ENCODE measurements around the gene NADK2. TPM values are rescaled to one million over a fixed set of nuclear protein-coding genes. Genes with fewer than 3 reads are reported as not detected.
A peak's percentile ranks its signal among the peaks of the same experiment; 100 is the strongest.
"Not testable (repeated sequence)": the region's sequence is repeated elsewhere in the genome, so short reads cannot be mapped to it uniquely, and the experiment has no call there.

The NADK2 gene
- total RNA-seq, 1 donor from 2014 or later: 24.2 TPM

DNA sequence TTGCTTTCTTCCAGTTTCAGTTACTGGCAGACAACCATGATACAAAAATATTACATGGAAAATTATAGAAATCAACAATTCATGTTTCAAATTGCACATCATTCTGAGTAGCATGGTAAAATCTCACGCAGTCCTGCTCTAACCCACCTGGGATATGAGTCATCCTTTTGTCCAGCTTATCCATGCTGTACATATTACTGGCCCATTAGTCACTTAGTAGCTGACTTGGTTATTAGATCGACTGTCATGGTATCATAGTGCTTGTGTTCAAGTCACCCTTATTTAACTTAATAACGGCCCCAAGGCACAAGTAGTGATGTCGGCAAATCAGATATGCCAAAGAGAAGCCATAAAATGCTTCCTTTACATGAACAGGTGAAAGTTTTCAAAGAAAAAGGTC is 41.2 kb downstream of the NADK2 start:
- Mint-ChIP-seq H3K27me3 (ENCODE audit: unreplicated experiment) (no peaks in the 10 kb centered on the region), H3K4me3 (ENCODE audit: unreplicated experiment) (peak overlapping the region; percentile 21), H3K4me1 (ENCODE audit: low read depth, unreplicated experiment) (peaks cover 26% of the 10 kb centered on the region), H3K27ac (ENCODE audit: unreplicated experiment) (peak overlapping the region; percentile 85), H3K36me3 (ENCODE audit: unreplicated experiment) (no peaks in the 10 kb centered on the region), H3K9me3 (ENCODE audit: unreplicated experiment) (no peaks in the 10 kb centered on the region)
- TF ChIP-seq, protein P1, sequence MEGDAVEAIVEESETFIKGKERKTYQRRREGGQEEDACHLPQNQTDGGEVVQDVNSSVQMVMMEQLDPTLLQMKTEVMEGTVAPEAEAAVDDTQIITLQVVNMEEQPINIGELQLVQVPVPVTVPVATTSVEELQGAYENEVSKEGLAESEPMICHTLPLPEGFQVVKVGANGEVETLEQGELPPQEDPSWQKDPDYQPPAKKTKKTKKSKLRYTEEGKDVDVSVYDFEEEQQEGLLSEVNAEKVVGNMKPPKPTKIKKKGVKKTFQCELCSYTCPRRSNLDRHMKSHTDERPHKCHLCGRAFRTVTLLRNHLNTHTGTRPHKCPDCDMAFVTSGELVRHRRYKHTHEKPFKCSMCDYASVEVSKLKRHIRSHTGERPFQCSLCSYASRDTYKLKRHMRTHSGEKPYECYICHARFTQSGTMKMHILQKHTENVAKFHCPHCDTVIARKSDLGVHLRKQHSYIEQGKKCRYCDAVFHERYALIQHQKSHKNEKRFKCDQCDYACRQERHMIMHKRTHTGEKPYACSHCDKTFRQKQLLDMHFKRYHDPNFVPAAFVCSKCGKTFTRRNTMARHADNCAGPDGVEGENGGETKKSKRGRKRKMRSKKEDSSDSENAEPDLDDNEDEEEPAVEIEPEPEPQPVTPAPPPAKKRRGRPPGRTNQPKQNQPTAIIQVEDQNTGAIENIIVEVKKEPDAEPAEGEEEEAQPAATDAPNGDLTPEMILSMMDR (IDR thresholded peaks at IDR 0.05; ENCODE audit: partially characterized antibody, unreplicated experiment): no peak
- DNase-seq: no peak

DNA sequence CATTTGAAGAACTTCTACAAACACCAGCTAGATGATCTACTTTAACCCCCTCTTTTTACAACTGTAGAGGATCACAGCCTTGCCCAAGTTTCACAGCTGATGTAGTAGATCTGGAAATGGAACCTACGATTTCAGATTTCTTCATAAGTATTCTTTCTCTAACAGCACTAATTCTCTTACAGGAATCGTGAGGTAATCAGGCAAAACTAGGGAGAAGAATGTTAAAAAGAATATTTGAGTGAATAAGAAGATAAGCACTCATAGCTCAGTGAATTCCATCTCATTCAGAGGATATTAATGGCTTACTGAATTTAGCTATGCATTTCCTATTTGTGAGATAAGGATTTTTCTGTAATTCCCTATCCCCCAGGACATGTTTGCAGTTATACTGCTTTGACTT is 42.1 kb downstream of the NADK2 start:
- no peaks in the 10 kb centered on the region for H3K9me3 Mint-ChIP-seq (ENCODE audit: unreplicated experiment)
- no peaks in the 10 kb centered on the region for H3K27me3 Mint-ChIP-seq (ENCODE audit: unreplicated experiment)
- peaks cover 26% of the 10 kb centered on the region for H3K4me1 Mint-ChIP-seq (ENCODE audit: low read depth, unreplicated experiment)
- no peaks in the 10 kb centered on the region for H3K36me3 Mint-ChIP-seq (ENCODE audit: unreplicated experiment)
- DNase-seq: no peak
- TF ChIP-seq, protein P1 (IDR thresholded peaks at IDR 0.05; ENCODE audit: partially characterized antibody, unreplicated experiment): no peak
- no peak overlapping the region for H3K4me3 Mint-ChIP-seq (ENCODE audit: unreplicated experiment)
- H3K27ac Mint-ChIP-seq (ENCODE audit: unreplicated experiment): peak overlapping the region; percentile 46

DNA sequence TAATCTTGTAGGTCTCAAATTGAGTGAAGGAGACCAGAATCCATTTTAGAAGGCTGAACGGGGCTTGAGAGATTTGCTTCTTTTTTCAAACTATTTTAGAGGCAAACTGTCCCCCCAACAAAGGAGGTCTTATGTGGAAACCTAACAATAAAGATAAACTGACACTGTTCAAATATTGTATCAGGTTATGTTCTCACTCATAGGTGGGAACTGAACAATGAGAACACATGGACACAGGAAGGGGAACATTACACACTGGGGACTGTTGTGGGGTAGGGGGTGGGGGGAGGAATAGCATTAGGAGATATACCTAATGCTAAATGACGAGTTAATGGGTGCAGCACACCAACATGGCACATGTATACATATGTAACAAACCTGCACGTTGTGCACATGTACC is 42.9 kb downstream of the NADK2 start:
- peak overlapping the region; percentile 84 for H3K27ac Mint-ChIP-seq (ENCODE audit: unreplicated experiment)
- H3K36me3 Mint-ChIP-seq (ENCODE audit: unreplicated experiment); H3K4me3 Mint-ChIP-seq (ENCODE audit: unreplicated experiment); H3K27me3 Mint-ChIP-seq (ENCODE audit: unreplicated experiment); DNase-seq; H3K9me3 Mint-ChIP-seq (ENCODE audit: unreplicated experiment): not testable (repeated sequence)
- peaks cover 24% of the 10 kb centered on the region for H3K4me1 Mint-ChIP-seq (ENCODE audit: low read depth, unreplicated experiment)

DNA sequence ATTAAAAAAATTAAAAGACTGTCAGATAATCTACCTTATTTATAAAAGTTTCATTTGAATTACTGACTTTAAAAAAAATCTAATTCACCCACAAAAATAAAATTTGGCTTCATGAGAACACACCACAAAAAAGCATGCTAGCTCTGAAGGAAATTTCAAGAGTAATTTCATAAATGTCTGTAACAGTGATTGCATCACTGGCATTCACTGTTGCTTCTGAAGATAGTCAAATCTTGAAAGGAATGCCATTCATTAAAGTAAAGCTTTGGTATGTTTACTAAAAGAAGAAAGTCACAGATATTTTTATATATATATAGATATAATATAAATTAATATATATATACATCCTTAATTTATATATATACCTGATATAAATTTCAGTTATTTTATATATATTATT is 43.4 kb downstream of the NADK2 start:
- Mint-ChIP-seq H3K4me3 (ENCODE audit: unreplicated experiment) (no peak overlapping the region), H3K36me3 (ENCODE audit: unreplicated experiment) (no peaks in the 10 kb centered on the region), H3K27me3 (ENCODE audit: unreplicated experiment) (no peaks in the 10 kb centered on the region), H3K9me3 (ENCODE audit: unreplicated experiment) (no peaks in the 10 kb centered on the region), H3K4me1 (ENCODE audit: low read depth, unreplicated experiment) (peaks cover 19% of the 10 kb centered on the region), H3K27ac (ENCODE audit: unreplicated experiment) (no peak overlapping the region)
- DNase-seq: no peak
- TF ChIP-seq, protein P1 (IDR thresholded peaks at IDR 0.05; ENCODE audit: partially characterized antibody, unreplicated experiment): no peak

DNA sequence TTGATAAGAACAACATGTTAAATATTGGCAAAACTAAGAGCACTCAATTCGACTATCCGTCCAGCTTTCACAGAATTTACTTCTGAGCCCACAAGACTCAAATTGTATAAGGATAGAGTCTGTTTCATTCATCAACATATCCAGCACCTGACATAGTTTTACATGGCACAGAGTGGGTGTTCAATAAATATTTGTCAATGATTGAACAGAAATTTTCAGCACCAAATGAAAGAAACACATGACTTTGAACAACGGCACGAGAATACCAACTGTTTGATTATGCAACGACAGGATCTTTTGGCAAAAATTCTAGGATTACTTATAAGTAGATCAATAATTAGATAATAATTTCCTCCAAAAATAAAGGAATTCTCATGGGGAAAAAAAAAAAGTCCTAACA is 48.0 kb downstream of the NADK2 start:
- DNase-seq: no peak
- Mint-ChIP-seq H3K27ac (ENCODE audit: unreplicated experiment) (peak overlapping the region; percentile 35), H3K9me3 (ENCODE audit: unreplicated experiment) (peaks cover 2% of the 10 kb centered on the region), H3K27me3 (ENCODE audit: unreplicated experiment) (no peaks in the 10 kb centered on the region), H3K4me1 (ENCODE audit: low read depth, unreplicated experiment) (no peaks in the 10 kb centered on the region), H3K4me3 (ENCODE audit: unreplicated experiment) (no peak overlapping the region), H3K36me3 (ENCODE audit: unreplicated experiment) (peaks cover 19% of the 10 kb centered on the region)
- TF ChIP-seq, protein P1 (IDR thresholded peaks at IDR 0.05; ENCODE audit: partially characterized antibody, unreplicated experiment): no peak

DNA sequence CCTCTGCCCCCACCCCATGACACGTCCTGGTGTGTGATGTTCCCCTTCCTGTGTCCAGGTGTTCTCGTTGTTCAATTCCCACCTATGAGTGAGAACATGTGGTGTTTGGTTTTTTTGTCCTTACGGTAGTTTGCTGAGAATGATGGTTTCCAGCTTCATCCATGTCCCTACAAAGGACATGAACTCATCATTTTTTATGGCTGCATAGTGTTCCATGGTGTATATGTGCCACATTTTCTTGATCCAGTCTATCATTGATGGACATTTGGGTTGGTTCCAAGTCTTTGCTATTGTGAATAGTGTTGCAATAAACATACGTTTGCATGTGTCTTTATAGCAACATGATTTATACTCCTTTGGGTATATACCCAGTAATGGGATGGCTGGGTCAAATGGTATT is 57.3 kb downstream of the NADK2 start:
- not testable (repeated sequence) for H3K9me3 Mint-ChIP-seq (ENCODE audit: unreplicated experiment); H3K4me3 Mint-ChIP-seq (ENCODE audit: unreplicated experiment); H3K27me3 Mint-ChIP-seq (ENCODE audit: unreplicated experiment); DNase-seq; H3K27ac Mint-ChIP-seq (ENCODE audit: unreplicated experiment)
- Mint-ChIP-seq H3K36me3 (ENCODE audit: unreplicated experiment) (peaks cover 28% of the 10 kb centered on the region), H3K4me1 (ENCODE audit: low read depth, unreplicated experiment) (peaks cover 11% of the 10 kb centered on the region)
